Liver (tissue), 9 donors: ENCODE data around the gene PCDHA10. TPM values are rescaled to one million over a fixed set of nuclear protein-coding genes. Genes with fewer than 3 reads are reported as not detected.
"Not testable (repeated sequence)": the region's sequence is repeated elsewhere in the genome, so short reads cannot be mapped to it uniquely, and the experiment has no call there.

ENCODE experiments used
- DNase-seq: peaks from one replicate; pipeline ENCODE4 v3.0.0-alpha.2; 2017; ENCODE audit warnings: low spot score
- H3K27ac ChIP-seq, 2 donors: one replicate each; pipeline ENCODE4 v1.7.0; 2013; ENCODE audit warnings: inconsistent platforms in 2 of 2, low read length in 2 of 2, control low read depth in 1 of 2, low read depth in 1 of 2, mild to moderate bottlenecking in 1 of 2
- H3K27me3 ChIP-seq, 4 donors: one replicate each; pipeline versions ENCODE4 v1.6.1 to v1.7.0; 2013; ENCODE audit warnings: low read length in 3 of 4, inconsistent platforms in 1 of 4, mild to moderate bottlenecking in 1 of 4, moderate library complexity in 1 of 4; ENCODE audit not compliant: control insufficient read depth in 4 of 4, insufficient read depth in 4 of 4
- H3K36me3 ChIP-seq, 4 donors: one replicate each; pipeline versions ENCODE4 v1.6.1 to v1.7.0; 2013; ENCODE audit warnings: low read length in 3 of 4, mild to moderate bottlenecking in 3 of 4, low read depth in 1 of 4, moderate library complexity in 1 of 4; ENCODE audit not compliant: control insufficient read depth in 4 of 4, insufficient read depth in 3 of 4
- H3K4me1 ChIP-seq, 4 donors: one replicate each; pipeline versions ENCODE4 v1.6.1 to v1.7.0; 2013; ENCODE audit warnings: low read length in 3 of 4, mild to moderate bottlenecking in 3 of 4, moderate library complexity in 1 of 4; ENCODE audit not compliant: control insufficient read depth in 4 of 4, insufficient read depth in 4 of 4
- H3K4me3 ChIP-seq, 3 donors: one replicate each; pipeline versions ENCODE4 v1.6.1 to v1.7.0; 2013; ENCODE audit warnings: low read length in 3 of 3, control low read depth in 1 of 3, low read depth in 1 of 3, mild to moderate bottlenecking in 1 of 3
- H3K9ac ChIP-seq, 2 donors: one replicate each; pipeline ENCODE4 v1.7.0; 2013; ENCODE audit warnings: low read length in 2 of 2, mild to moderate bottlenecking in 2 of 2, moderate library complexity in 2 of 2, control low read depth in 1 of 2, low read depth in 1 of 2
- H3K9me3 ChIP-seq, 4 donors: one replicate each; pipeline versions ENCODE4 v1.6.1 to v1.7.0; 2013; ENCODE audit warnings: low read length in 3 of 4; ENCODE audit not compliant: control insufficient read depth in 4 of 4
- FOXA2 ChIP-seq: IDR thresholded peaks from 2 replicates; pipeline ENCODE4 v1.6.1; 2016; ENCODE audit warnings: antibody characterized with exemption
- GABPA ChIP-seq, 2 donors: IDR thresholded peaks in 1 of 2; conservative IDR thresholded peaks in 1 of 2; 2 replicates each; pipeline ENCODE4 v1.6.1; 2016; ENCODE audit warnings: antibody characterized with exemption in 2 of 2, mild to moderate bottlenecking in 1 of 2, moderate library complexity in 1 of 2
- HNF4A ChIP-seq, 2 donors: conservative IDR thresholded peaks; 2 replicates each; pipeline ENCODE4 v1.6.1; 2016; ENCODE audit warnings: antibody characterized with exemption in 2 of 2, mild to moderate bottlenecking in 2 of 2
- JUND ChIP-seq, 2 donors: IDR thresholded peaks; 2 replicates each; pipeline ENCODE4 v1.6.1; 2016; ENCODE audit warnings: antibody characterized with exemption in 2 of 2
- NR2F2 ChIP-seq: IDR thresholded peaks from 2 replicates; pipeline ENCODE4 v1.6.1; 2016; ENCODE audit warnings: antibody characterized with exemption
- RAD21 ChIP-seq, 2 donors: IDR thresholded peaks; 2 replicates each; pipeline ENCODE4 v1.6.1; 2016; ENCODE audit warnings: antibody characterized with exemption in 2 of 2, mild to moderate bottlenecking in 2 of 2
- RXRA ChIP-seq, 2 donors: IDR thresholded peaks; 2 replicates each; pipeline ENCODE4 v1.6.1; 2017 to 2018; ENCODE audit warnings: antibody characterized with exemption in 2 of 2, mild to moderate bottlenecking in 1 of 2
- SP1 ChIP-seq: IDR thresholded peaks from 2 replicates; pipeline ENCODE4 v1.6.1; 2018; ENCODE audit warnings: antibody characterized with exemption, mild to moderate bottlenecking
- TAF1 ChIP-seq: conservative IDR thresholded peaks from 2 replicates; pipeline ENCODE4 v1.6.1; 2016; ENCODE audit warnings: antibody characterized with exemption, mild to moderate bottlenecking
- YY1 ChIP-seq: IDR thresholded peaks from 2 replicates; pipeline ENCODE4 v1.6.1; 2016; ENCODE audit warnings: antibody characterized with exemption, mild to moderate bottlenecking
- WGBS: extraction: QIAGEN DNeasy Blood & Tissue Kit; methylation state at CpG from one replicate; pipeline ENCODE4 v1.1.7; 2013; 5-methylcytosine and 5-hydroxymethylcytosine counted together
- polyA plus RNA-seq, 2 donors: library from polyadenylated mRNA; stranded (reverse) in 1 of 2; unstranded in 1 of 2; fragments of 200-250 nt in 1 of 2; fragments of >200 nt in 1 of 2; fragmentation: Nextera tagmentation in 1 of 2; extraction: Ambion mirVana in 1 of 2; gene quantifications; one replicate each; pipeline versions ENCODE4 v1.2.1 to v1.2.3, GENCODE V29; 2013 to 2015
- total RNA-seq, 2 donors: library from RNA; depleted of rRNA; stranded (reverse); fragments of >200 nt; gene quantifications; one replicate each; pipeline ENCODE4 v1.2.3, GENCODE V29; 2014
- TF ChIP-seq, protein P1 (sequence below): IDR thresholded peaks from 2 replicates; pipeline ENCODE4 v1.6.1; 2016; ENCODE audit warnings: antibody characterized with exemption
- TF ChIP-seq, protein P2 (sequence below): fragments of 150-350 bp; IDR thresholded peaks from 2 replicates; pipeline ENCODE4 v1.5.1; 2017; ENCODE audit warnings: improper control_type of control experiment, low read depth, low read length; ENCODE audit not compliant: missing input control
- TF ChIP-seq, protein P3 (sequence below): IDR thresholded peaks from 2 replicates; pipeline ENCODE4 v1.6.1; 2016; ENCODE audit warnings: antibody characterized with exemption
- TF ChIP-seq, protein P4 (sequence below): IDR thresholded peaks from 2 replicates; pipeline ENCODE4 v1.6.1; 2016; ENCODE audit warnings: antibody characterized with exemption, mild to moderate bottlenecking
- donor health status: healthy.
- donor health status: healthy.
- donor health status: healthy.
- donor health status: healthy.
- donor health status: healthy.

PCDHA10 gene
- total and polyA plus RNA-seq, 4 donors = under 0.01 to 0.01 TPM; not detected in 2

DNA sequence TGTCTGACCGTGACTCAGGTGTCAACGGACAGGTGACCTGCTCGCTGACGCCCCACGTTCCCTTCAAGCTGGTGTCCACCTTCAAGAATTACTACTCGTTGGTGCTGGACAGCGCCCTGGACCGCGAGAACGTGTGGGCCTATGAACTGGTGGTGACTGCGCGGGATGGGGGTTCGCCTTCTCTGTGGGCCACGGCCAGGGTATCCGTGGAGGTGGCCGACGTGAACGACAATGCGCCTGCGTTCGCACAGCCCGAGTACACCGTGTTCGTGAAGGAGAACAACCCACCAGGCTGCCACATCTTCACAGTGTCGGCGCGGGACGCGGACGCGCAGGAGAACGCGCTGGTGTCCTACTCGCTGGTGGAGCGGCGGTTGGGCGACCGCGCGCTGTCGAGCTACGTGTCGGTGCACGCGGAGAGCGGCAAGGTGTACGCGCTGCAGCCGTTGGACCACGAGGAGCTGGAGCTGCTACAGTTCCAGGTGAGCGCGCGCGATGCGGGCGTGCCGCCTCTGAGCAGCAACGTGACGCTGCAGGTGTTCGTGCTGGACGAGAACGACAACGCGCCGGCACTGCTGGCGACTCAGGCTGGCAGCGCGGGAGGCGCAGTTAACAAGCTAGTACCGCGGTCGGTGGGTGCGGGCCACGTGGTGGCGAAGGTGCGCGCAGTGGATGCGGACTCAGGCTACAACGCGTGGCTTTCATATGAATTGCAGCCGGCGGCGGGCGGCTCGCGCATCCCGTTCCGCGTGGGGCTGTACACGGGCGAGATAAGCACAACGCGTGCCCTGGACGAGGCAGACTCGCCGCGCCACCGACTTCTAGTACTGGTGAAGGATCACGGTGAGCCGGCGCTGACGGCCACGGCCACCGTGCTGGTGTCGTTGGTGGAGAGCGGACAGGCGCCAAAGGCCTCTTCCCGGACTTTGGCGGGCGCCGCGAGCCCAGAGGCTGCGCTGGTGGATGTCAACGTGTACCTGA is 14.8 kb downstream of the PCDHA10 start:
- TF ChIP-seq NR2F2 (no peak), HNF4A (conservative IDR thresholded peaks at IDR 0.05) (no peak), TAF1 (no peak), SP1 (no peak), RAD21 (IDR thresholded peaks at IDR 0.05) (no peak), RXRA (IDR thresholded peaks at IDR 0.05) (no peak), YY1 (no peak), GABPA (IDR thresholded peaks at IDR 0.05 in 1 of 2, conservative IDR thresholded peaks at IDR 0.05 in 1 of 2) (no peak)
- TF ChIP-seq, protein P1, sequence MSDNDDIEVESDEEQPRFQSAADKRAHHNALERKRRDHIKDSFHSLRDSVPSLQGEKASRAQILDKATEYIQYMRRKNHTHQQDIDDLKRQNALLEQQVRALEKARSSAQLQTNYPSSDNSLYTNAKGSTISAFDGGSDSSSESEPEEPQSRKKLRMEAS = no peak
- TF ChIP-seq, protein P2, sequence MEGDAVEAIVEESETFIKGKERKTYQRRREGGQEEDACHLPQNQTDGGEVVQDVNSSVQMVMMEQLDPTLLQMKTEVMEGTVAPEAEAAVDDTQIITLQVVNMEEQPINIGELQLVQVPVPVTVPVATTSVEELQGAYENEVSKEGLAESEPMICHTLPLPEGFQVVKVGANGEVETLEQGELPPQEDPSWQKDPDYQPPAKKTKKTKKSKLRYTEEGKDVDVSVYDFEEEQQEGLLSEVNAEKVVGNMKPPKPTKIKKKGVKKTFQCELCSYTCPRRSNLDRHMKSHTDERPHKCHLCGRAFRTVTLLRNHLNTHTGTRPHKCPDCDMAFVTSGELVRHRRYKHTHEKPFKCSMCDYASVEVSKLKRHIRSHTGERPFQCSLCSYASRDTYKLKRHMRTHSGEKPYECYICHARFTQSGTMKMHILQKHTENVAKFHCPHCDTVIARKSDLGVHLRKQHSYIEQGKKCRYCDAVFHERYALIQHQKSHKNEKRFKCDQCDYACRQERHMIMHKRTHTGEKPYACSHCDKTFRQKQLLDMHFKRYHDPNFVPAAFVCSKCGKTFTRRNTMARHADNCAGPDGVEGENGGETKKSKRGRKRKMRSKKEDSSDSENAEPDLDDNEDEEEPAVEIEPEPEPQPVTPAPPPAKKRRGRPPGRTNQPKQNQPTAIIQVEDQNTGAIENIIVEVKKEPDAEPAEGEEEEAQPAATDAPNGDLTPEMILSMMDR = no peak
- TF ChIP-seq, protein P3, sequence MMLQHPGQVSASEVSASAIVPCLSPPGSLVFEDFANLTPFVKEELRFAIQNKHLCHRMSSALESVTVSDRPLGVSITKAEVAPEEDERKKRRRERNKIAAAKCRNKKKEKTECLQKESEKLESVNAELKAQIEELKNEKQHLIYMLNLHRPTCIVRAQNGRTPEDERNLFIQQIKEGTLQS = no peak
- no peak overlapping the region for H3K9ac ChIP-seq
- no peak overlapping the region for H3K27ac ChIP-seq
- H3K27me3 ChIP-seq = peaks cover 0 to 11% (median 6%) of the 10 kb centered on the region in 4 donors
- no peaks in the 10 kb centered on the region for H3K4me1 ChIP-seq
- peak overlapping the region in 1 of 3 donors; percentile 10 for H3K4me3 ChIP-seq
- peaks cover 12 to 27% (median 20%) of the 10 kb centered on the region in 4 donors for H3K9me3 ChIP-seq
- WGBS = 42% methylated on average over 114 of the region's 114 CpGs
- DNase-seq = no peak
- no peaks in the 10 kb centered on the region for H3K36me3 ChIP-seq

DNA sequence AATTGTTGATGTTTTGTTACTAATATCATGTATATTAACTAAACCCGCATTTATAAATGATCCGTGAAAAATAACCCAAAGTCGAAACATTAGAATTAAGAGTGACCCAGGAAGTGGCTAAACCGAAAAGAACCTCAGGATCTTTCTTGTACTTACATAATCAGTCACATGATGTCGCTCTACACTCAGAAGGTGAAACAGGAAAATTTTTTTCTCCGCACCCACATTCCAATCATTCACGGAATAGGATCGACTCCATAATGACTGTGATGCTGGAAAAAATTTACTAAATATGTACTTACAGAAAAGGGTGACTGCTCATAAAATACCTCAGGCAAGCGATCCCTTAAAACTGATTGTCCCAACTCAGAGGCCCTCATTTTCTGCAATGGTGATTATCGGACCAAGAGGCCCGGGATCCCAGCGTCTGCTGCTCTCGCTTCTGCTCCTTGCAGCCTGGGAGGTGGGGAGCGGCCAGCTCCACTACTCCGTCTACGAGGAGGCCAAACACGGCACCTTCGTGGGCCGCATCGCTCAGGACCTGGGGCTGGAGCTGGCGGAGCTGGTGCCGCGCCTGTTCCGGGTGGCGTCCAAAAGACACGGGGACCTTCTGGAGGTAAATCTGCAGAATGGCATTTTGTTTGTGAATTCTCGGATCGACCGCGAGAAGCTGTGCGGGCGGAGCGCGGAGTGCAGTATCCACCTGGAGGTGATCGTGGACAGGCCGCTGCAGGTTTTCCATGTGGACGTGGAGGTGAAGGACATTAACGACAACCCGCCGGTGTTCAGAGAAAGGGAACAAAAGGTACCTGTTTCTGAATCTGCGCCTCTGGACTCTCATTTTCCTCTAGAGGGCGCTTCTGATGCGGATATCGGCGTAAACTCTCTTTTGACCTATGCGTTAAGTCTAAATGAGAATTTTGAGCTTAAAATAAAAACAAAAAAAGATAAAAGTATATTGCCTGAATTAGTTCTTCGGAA is 19.7 kb downstream of the PCDHA10 start, which contains the start of gene PCDHA12:
Gene PCDHA12, plus strand, starts transcription at position 224 of the 981 bp plus-strand sequence. Its CDS starts 165 bp downstream, at position 389.
- H3K9ac ChIP-seq = no peak within 1 kb of the TSS
- peaks cover 0 to 8% (median 4%) of the 10 kb centered on the region in 4 donors for H3K27me3 ChIP-seq
- H3K36me3 ChIP-seq = no peaks in the 10 kb centered on the region
- WGBS = 16% methylated on average over 47 of the region's 47 CpGs
- no peaks in the 10 kb centered on the region for H3K4me1 ChIP-seq
- H3K9me3 ChIP-seq = peaks cover 15 to 35% (median 23%) of the 10 kb centered on the region in 4 donors
- H3K4me3 ChIP-seq = peak within 1 kb of the TSS in 1 of 3 donors; percentile 45
- no peak for DNase-seq
- TF ChIP-seq JUND (IDR thresholded peaks at IDR 0.05) = no peak
- no peak for TF ChIP-seq NR2F2
- no peak for TF ChIP-seq TAF1
- TF ChIP-seq FOXA2 = no peak
- no peak for TF ChIP-seq RAD21 (IDR thresholded peaks at IDR 0.05)
- TF ChIP-seq, protein P4, sequence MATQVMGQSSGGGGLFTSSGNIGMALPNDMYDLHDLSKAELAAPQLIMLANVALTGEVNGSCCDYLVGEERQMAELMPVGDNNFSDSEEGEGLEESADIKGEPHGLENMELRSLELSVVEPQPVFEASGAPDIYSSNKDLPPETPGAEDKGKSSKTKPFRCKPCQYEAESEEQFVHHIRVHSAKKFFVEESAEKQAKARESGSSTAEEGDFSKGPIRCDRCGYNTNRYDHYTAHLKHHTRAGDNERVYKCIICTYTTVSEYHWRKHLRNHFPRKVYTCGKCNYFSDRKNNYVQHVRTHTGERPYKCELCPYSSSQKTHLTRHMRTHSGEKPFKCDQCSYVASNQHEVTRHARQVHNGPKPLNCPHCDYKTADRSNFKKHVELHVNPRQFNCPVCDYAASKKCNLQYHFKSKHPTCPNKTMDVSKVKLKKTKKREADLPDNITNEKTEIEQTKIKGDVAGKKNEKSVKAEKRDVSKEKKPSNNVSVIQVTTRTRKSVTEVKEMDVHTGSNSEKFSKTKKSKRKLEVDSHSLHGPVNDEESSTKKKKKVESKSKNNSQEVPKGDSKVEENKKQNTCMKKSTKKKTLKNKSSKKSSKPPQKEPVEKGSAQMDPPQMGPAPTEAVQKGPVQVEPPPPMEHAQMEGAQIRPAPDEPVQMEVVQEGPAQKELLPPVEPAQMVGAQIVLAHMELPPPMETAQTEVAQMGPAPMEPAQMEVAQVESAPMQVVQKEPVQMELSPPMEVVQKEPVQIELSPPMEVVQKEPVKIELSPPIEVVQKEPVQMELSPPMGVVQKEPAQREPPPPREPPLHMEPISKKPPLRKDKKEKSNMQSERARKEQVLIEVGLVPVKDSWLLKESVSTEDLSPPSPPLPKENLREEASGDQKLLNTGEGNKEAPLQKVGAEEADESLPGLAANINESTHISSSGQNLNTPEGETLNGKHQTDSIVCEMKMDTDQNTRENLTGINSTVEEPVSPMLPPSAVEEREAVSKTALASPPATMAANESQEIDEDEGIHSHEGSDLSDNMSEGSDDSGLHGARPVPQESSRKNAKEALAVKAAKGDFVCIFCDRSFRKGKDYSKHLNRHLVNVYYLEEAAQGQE = no peak
- H3K27ac ChIP-seq = no peak within 1 kb of the TSS

DNA sequence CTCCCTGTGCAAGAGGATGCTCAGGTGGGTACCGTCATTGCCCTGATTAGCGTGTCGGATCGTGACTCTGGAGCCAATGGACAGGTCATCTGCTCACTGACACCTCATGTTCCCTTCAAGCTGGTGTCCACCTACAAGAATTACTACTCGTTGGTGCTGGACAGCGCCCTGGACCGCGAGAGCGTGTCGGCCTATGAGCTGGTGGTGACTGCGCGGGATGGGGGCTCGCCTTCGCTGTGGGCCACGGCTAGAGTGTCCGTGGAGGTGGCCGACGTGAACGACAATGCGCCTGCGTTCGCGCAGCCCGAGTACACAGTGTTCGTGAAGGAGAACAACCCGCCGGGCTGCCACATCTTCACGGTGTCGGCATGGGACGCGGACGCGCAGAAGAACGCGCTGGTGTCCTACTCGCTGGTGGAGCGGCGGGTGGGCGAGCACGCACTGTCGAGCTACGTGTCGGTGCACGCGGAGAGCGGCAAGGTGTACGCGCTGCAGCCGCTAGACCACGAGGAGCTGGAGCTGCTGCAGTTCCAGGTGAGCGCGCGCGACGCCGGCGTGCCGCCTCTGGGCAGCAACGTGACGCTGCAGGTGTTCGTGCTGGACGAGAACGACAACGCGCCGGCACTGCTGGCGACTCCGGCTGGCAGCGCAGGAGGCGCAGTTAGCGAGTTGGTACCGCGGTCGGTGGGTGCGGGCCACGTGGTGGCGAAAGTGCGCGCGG is 21.0 kb downstream of the PCDHA10 start:
- not testable (repeated sequence) for H3K4me1 ChIP-seq, DNase-seq, H3K27ac ChIP-seq, H3K36me3 ChIP-seq, H3K27me3 ChIP-seq, H3K9ac ChIP-seq
- Histone ChIP-seq H3K9me3 (peaks cover 8 to 27% (median 16%) of the 10 kb centered on the region in 4 donors), H3K4me3 (peak overlapping the region in 2 of 3 donors; percentile 17 to 45)
- WGBS = 35% methylated on average over 80 of the region's 80 CpGs
